Trophoblast cell (in vitro differentiated cells and primary cell): ENCODE measurements around the gene SEMA4F.

Experiments used
- DNase-seq, 2 donors: peaks; one replicate each; pipeline ENCODE4 v3.0.0-alpha.2; 2016
- H2AFZ ChIP-seq: 2 replicates; pipeline ENCODE4 v1.6.1; 2013; ENCODE audit warnings: low read length, moderate library complexity, mild to moderate bottlenecking; ENCODE audit not compliant: insufficient read depth, poor library complexity
- H2AK5ac ChIP-seq: 2 replicates; pipeline ENCODE4 v1.6.1; 2013; ENCODE audit warnings: mild to moderate bottlenecking, low read length
- H2BK120ac ChIP-seq: 2 replicates; pipeline ENCODE4 v1.6.1; 2013; ENCODE audit warnings: low read length, mild to moderate bottlenecking, moderate library complexity; ENCODE audit not compliant: insufficient read depth, poor library complexity
- H2BK12ac ChIP-seq: 2 replicates; pipeline ENCODE4 v1.6.1; 2013; ENCODE audit warnings: mild to moderate bottlenecking, low read length, moderate library complexity
- H2BK5ac ChIP-seq: 2 replicates; pipeline ENCODE4 v1.6.1; 2013; ENCODE audit warnings: low read length, low read depth, moderate library complexity, mild to moderate bottlenecking; ENCODE audit not compliant: poor library complexity
- H3K14ac ChIP-seq: 2 replicates; pipeline ENCODE4 v1.6.1; 2013; ENCODE audit warnings: mild to moderate bottlenecking, low read length
- H3K18ac ChIP-seq: 2 replicates; pipeline ENCODE4 v1.6.1; 2013; ENCODE audit warnings: mild to moderate bottlenecking, low read length
- H3K23ac ChIP-seq: 2 replicates; pipeline ENCODE4 v1.6.1; 2013; ENCODE audit warnings: low read length
- H3K27ac ChIP-seq: 2 replicates; pipeline ENCODE4 v1.5.1; 2013; ENCODE audit warnings: low read depth, mild to moderate bottlenecking, inconsistent platforms, low read length, moderate library complexity
- H3K27me3 ChIP-seq: 2 replicates; pipeline ENCODE4 v1.6.1; 2013; ENCODE audit warnings: inconsistent platforms, mild to moderate bottlenecking, low read length, moderate library complexity; ENCODE audit not compliant: insufficient read depth
- H3K36me3 ChIP-seq, 2 experiments: 1 replicate in 1 of 2; 2 replicates in 1 of 2; pipeline ENCODE4 v1.6.1; 2013; ENCODE audit warnings: low read length in 2 of 2, mild to moderate bottlenecking in 2 of 2, moderate library complexity in 1 of 2; ENCODE audit not compliant: insufficient read depth in 2 of 2, control insufficient read depth in 1 of 2
- H3K4ac ChIP-seq: 2 replicates; pipeline ENCODE4 v1.6.1; 2013; ENCODE audit warnings: low read depth, mild to moderate bottlenecking, low read length, moderate library complexity
- H3K4me1 ChIP-seq, 2 experiments: 1 replicate in 1 of 2; 2 replicates in 1 of 2; pipeline ENCODE4 v1.6.1; 2013; ENCODE audit warnings: low read length in 2 of 2, mild to moderate bottlenecking in 2 of 2, moderate library complexity in 1 of 2; ENCODE audit not compliant: insufficient read depth in 2 of 2, control insufficient read depth in 1 of 2
- H3K4me2 ChIP-seq: 2 replicates; pipeline ENCODE4 v1.6.1; 2013; ENCODE audit warnings: inconsistent platforms, mild to moderate bottlenecking, low read length, moderate library complexity
- H3K4me3 ChIP-seq: 2 replicates; pipeline ENCODE4 v1.5.1; 2013; ENCODE audit warnings: mild to moderate bottlenecking, low read depth, low read length, inconsistent platforms
- H3K79me1 ChIP-seq: one replicate; pipeline ENCODE4 v1.6.1; 2013; ENCODE audit warnings: low read length
- H3K79me2 ChIP-seq: 2 replicates; pipeline ENCODE4 v1.6.1; 2013; ENCODE audit warnings: low read length, mild to moderate bottlenecking; ENCODE audit not compliant: control insufficient read depth, insufficient read depth, poor library complexity
- H3K9ac ChIP-seq: 2 replicates; pipeline ENCODE4 v1.6.1; 2013; ENCODE audit warnings: mild to moderate bottlenecking, low read length
- H3K9me3 ChIP-seq: 2 replicates; pipeline ENCODE4 v1.6.1; 2013; ENCODE audit warnings: low read depth, mild to moderate bottlenecking, control low read depth, inconsistent platforms, low read length; ENCODE audit not compliant: insufficient read depth
- H4K12ac ChIP-seq: 2 replicates; pipeline ENCODE4 v1.6.1; 2013; ENCODE audit warnings: low read depth, mild to moderate bottlenecking, low read length, moderate library complexity
- H4K8ac ChIP-seq: 2 replicates; pipeline ENCODE4 v1.6.1; 2013; ENCODE audit warnings: low read depth, mild to moderate bottlenecking, low read length, moderate library complexity
- H4K91ac ChIP-seq: one replicate; pipeline ENCODE4 v1.6.1; 2013; ENCODE audit warnings: low read depth, mild to moderate bottlenecking, low read length, moderate library complexity
- WGBS: extraction: QIAGEN DNeasy Blood & Tissue Kit; methylation state at CpG from one replicate; pipeline ENCODE4 v1.1.7; 2013; ENCODE audit warnings: missing lambda C conversion rate; ENCODE audit not compliant: insufficient read length, insufficient coverage; ENCODE audit errors: extremely low coverage; 5-methylcytosine and 5-hydroxymethylcytosine counted together

SEMA4F gene

DNA sequence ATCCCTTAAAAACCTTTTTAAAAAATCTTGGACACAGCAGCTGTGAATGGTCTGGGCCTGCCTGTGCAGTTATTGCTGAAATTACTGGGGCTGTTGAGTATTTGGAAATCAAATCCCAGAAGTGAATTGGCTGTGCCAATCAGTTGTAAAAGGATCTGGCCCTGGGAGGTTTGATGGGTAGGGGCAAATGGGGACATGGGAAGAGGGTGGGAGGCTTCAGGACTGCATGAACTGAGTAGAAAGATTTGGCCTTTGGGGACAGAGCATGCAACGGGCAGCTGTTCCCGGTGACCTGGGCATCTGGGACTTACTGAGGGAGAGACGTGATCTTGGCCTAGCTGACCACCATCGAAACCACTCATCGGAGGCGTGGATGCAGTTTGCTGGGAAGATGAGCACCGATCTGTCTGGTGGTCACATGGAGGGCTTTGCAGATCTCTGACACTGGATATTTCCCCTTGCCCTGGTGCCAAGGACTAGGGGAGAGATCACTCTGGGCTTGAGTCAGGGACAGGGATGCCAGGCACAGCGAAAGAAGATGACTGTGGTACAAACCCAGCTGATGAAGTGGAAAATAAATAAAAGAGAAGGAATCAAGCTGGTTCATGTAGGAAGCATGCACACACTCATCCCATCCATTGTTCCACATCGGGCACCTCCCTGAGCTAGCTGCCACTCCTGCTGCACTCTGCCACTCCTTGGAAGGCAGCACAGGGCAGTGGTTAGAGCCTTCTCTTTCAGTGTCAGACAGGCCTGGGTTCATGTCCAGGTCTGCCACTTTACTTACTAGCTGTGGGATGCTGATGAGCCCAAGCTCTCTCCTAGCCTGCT is 58.4 kb downstream of the SEMA4F start:
- Histone ChIP-seq H3K79me2 (no peaks in the 10 kb centered on the region), H3K27me3 (no peaks in the 10 kb centered on the region), H2AFZ (no peak overlapping the region), H2BK12ac (no peak overlapping the region), H3K79me1 (no peaks in the 10 kb centered on the region), H3K4me1 (no peaks in the 10 kb centered on the region), H4K8ac (no peak overlapping the region), H3K4me3 (no peak overlapping the region), H3K36me3 (no peaks in the 10 kb centered on the region), H2BK5ac (no peak overlapping the region), H3K14ac (no peak overlapping the region), H4K12ac (no peak overlapping the region), H3K9me3 (peaks cover 2% of the 10 kb centered on the region), H2AK5ac (no peak overlapping the region), H3K4me2 (no peak overlapping the region), H4K91ac (no peak overlapping the region), H3K23ac (no peak overlapping the region), H3K18ac (no peak overlapping the region), H2BK120ac (no peak overlapping the region), H3K4ac (no peak overlapping the region), H3K9ac (no peak overlapping the region), H3K27ac (no peak overlapping the region)
- WGBS, result no CpG with 5 or more reads among the region's 9 CpGs
- DNase-seq, result no peak

- Histone ChIP-seq H2AK5ac (no peak overlapping the region), H3K79me1 (no peaks in the 10 kb centered on the region), H3K9me3 (peaks cover 2% of the 10 kb centered on the region)
These were observed 60.6 kb downstream of the SEMA4F start for GRCh38 chr2:74714691-74715080.

GRCh38 chr2:74715081-74715791 is 61.2 kb downstream of the SEMA4F start:
- peak overlapping the region; percentile 13 for H3K18ac ChIP-seq
- H3K36me3 ChIP-seq, result no peaks in the 10 kb centered on the region
- peak overlapping the region; percentile 29 for H4K91ac ChIP-seq
- peak overlapping the region; percentile 36 for H3K4ac ChIP-seq
- H3K9ac ChIP-seq, result no peak overlapping the region
- H3K27ac ChIP-seq, result no peak overlapping the region
- H2BK12ac ChIP-seq, result peak overlapping the region; percentile 47
- H2AFZ ChIP-seq, result peak overlapping the region; percentile 87
- H3K9me3 ChIP-seq, result peaks cover 2% of the 10 kb centered on the region
- peak overlapping the region; percentile 84 for H3K4me2 ChIP-seq
- no peaks in the 10 kb centered on the region for H3K79me2 ChIP-seq
- no peak overlapping the region for H2AK5ac ChIP-seq
- peak overlapping the region; percentile 66 for H3K4me3 ChIP-seq
- no peaks in the 10 kb centered on the region for H3K27me3 ChIP-seq
- H3K14ac ChIP-seq, result no peak overlapping the region
- no peak overlapping the region for H4K12ac ChIP-seq
- H2BK5ac ChIP-seq, result no peak overlapping the region
- H3K4me1 ChIP-seq, result no peaks in the 10 kb centered on the region
- WGBS, result no CpG with 5 or more reads among the region's 56 CpGs
- no peaks in the 10 kb centered on the region for H3K79me1 ChIP-seq
- H3K23ac ChIP-seq, result no peak overlapping the region
- peak; percentile 78 to 97 for DNase-seq
- peak overlapping the region; percentile 64 for H2BK120ac ChIP-seq
- peak overlapping the region; percentile 47 for H4K8ac ChIP-seq

More at GRCh38 chr2:74714691-74715080, 60.6 kb downstream of the SEMA4F start:
- no peak overlapping the region for H2BK120ac ChIP-seq
- no peak overlapping the region for H3K27ac ChIP-seq
- H3K18ac ChIP-seq, result no peak overlapping the region
- H3K4me2 ChIP-seq, result no peak overlapping the region
- no peak for DNase-seq
- H3K4me3 ChIP-seq, result no peak overlapping the region
- H3K36me3 ChIP-seq, result no peaks in the 10 kb centered on the region
- H4K8ac ChIP-seq, result no peak overlapping the region
- no peak overlapping the region for H2BK5ac ChIP-seq
- H3K4ac ChIP-seq, result no peak overlapping the region
- H2BK12ac ChIP-seq, result no peak overlapping the region
- H3K14ac ChIP-seq, result no peak overlapping the region
- H2AFZ ChIP-seq, result no peak overlapping the region
- no peak overlapping the region for H4K91ac ChIP-seq
- H3K23ac ChIP-seq, result no peak overlapping the region
- no peak overlapping the region for H4K12ac ChIP-seq
- no peaks in the 10 kb centered on the region for H3K4me1 ChIP-seq
- H3K79me2 ChIP-seq, result no peaks in the 10 kb centered on the region
- no peak overlapping the region for H3K9ac ChIP-seq
- WGBS, result no CpG with 5 or more reads among the region's 8 CpGs
- H3K27me3 ChIP-seq, result no peaks in the 10 kb centered on the region

DNA sequence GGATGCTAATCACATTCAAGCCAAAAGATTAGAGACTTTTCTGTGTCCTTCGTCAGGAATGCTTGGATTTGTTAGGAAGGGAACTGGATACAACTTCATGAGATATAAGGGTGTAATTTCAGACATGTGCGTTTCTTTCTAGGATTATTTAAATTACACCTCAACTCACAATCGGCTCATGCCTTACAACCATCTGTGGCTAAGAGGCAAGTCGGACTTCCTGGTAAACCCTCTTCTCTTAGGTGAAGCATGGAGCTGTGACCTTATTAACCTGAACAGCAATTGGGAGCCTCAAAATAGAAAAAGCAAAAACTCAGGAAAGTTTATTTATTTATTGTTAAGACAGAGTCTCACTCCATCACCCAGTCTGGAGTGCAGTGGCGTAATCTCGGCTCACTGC is 61.8 kb downstream of the SEMA4F start:
- no peak overlapping the region for H4K91ac ChIP-seq
- no peak for DNase-seq
- no peak overlapping the region for H3K27ac ChIP-seq
- H3K79me2 ChIP-seq, result no peaks in the 10 kb centered on the region
- no peak overlapping the region for H3K23ac ChIP-seq
- no peaks in the 10 kb centered on the region for H3K4me1 ChIP-seq
- no peaks in the 10 kb centered on the region for H3K79me1 ChIP-seq
- no CpG with 5 or more reads among the region's 6 CpGs for WGBS
- H3K4me2 ChIP-seq, result peak overlapping the region; percentile 84
- H3K9ac ChIP-seq, result no peak overlapping the region
- H3K4ac ChIP-seq, result no peak overlapping the region
- H3K18ac ChIP-seq, result no peak overlapping the region
- H2BK5ac ChIP-seq, result no peak overlapping the region
- H4K12ac ChIP-seq, result no peak overlapping the region
- peaks cover 2% of the 10 kb centered on the region for H3K9me3 ChIP-seq
- H2AK5ac ChIP-seq, result no peak overlapping the region
- no peaks in the 10 kb centered on the region for H3K27me3 ChIP-seq
- H3K4me3 ChIP-seq, result no peak overlapping the region
- H3K14ac ChIP-seq, result no peak overlapping the region
- no peak overlapping the region for H2BK12ac ChIP-seq
- peak overlapping the region; percentile 87 for H2AFZ ChIP-seq
- H3K36me3 ChIP-seq, result no peaks in the 10 kb centered on the region
- H2BK120ac ChIP-seq, result no peak overlapping the region
- no peak overlapping the region for H4K8ac ChIP-seq
